ENCODE data around the gene ELN.
"Not testable (repeated sequence)": the region's sequence is repeated elsewhere in the genome, so short reads cannot be mapped to it uniquely, and the experiment has no call there.

The ELN gene

DNA sequence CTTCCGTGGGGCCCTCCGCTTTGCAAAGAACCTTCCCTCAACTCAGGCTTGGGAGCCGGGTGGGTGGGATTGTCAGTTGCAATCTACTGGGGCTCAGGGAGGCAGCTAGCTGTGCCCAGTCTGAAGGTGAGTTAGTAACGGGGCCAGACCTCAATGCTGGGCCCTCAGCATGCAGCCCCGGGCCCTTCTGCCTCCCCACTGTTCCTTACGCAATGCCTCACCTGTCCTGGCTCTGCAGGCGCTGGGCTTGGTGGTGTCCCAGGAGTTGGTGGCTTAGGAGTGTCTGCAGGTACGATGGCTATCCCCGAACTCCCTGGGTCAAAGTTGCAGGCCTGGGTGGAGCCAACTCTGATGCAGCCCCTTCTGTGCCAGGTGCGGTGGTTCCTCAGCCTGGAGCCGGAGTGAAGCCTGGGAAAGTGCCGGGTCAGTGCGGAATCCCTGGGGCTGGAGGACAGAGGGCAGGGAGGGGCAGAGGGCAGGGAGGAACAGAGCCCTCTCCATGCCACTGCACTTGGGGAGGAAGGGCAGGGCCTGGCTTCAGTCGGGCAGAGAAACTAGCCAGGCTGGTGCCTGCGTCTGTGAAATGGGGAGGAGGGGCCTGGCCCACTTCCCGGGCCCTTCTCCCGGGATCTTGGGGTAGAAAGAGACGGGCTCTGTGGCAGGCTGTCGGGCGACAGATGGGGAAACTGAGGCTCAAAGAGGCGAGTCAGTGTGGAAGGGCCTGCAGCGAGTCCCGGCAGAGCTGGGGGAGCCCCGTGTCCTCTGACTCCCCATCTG, 15.0 kb downstream of the ELN start:
- no peak for DNase-seq (ENCODE audit: low spot score)

DNA sequence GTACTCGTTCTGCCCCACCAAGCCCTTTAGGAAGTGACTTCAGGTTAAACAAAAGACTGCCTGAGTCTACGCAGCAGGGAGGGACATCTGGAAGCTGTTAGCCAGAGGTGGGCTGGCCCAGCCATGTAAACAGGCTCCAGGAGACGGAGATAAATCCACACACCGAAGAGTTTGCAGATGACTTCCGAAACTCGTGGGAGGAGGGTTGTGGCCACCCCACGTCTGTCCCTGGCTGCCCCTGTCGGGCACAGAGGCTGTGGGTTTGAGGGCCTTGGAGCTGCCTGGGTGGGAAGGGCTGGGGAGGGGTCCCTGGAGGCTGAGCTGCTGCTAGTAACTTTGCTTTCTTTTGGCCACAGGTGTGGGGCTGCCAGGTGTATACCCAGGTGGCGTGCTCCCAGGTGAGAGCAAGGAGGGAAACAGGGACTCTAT, 15.6 kb downstream of the ELN start:
- no peak for DNase-seq (ENCODE audit: low spot score)

DNA sequence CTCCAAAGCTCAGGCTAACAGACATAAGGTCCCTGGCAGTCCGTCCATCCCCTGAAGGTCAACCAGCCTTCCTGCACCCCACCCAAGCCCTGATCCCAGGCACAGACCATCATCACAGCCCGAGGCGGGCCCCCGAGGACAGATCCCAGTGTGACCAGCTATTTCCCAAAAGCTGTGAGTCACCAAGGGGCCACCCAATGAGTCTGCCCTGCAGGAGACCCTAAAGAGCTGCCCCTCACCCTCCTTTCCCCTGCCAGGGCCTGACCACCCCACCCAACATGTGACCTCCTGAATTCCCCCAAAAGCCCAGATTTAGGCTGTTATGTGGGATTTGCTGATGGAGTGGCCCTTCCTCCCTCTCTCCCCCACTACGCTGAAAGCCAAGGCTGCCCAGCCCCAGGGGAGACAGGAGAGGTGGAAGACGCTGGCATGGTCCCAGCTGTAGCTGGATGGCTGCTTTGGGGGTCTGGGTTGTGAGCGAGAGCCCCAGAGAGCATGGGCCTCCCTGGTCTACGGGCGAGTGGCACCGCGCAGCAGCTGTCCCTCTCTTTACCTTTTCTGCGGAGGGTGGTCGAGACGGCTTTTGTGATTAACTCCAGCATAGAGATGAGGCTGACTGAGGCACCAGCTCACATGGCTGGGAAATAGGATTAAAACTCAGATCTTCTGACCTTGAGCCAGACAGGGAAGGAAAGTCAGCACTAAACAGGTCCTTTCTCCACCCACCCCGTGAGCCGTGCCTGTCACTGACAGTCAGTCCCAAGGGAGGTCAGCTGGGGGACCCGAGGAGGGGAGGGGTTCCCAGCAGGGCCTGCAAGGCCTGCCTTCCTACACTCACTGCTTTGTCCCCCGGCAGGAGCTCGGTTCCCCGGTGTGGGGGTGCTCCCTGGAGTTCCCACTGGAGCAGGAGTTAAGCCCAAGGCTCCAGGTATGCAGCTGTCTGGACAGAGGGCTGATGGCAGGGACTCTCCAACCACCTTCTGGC, 16.7 kb downstream of the ELN start:
- no peak for DNase-seq (ENCODE audit: low spot score)

DNA sequence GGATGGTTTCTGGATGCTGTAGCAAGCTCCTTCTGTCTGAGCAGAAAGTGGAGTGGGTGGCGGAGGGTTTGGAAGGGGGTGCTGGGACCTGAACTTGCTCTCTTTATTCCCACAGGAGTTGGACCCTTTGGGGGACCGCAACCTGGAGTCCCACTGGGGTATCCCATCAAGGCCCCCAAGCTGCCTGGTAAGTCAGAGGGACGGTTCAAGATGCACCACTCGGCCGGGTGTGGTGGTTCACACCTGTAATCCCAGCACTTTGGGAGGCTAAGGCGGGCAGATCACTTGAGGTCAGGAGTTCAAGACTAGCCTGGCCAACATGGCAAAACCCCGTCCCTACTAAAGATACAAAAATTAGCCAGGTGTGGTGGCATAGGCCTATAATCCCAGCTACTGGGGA, 18.6 kb downstream of the ELN start:
- DNase-seq (ENCODE audit: low spot score): not testable (repeated sequence)

DNA sequence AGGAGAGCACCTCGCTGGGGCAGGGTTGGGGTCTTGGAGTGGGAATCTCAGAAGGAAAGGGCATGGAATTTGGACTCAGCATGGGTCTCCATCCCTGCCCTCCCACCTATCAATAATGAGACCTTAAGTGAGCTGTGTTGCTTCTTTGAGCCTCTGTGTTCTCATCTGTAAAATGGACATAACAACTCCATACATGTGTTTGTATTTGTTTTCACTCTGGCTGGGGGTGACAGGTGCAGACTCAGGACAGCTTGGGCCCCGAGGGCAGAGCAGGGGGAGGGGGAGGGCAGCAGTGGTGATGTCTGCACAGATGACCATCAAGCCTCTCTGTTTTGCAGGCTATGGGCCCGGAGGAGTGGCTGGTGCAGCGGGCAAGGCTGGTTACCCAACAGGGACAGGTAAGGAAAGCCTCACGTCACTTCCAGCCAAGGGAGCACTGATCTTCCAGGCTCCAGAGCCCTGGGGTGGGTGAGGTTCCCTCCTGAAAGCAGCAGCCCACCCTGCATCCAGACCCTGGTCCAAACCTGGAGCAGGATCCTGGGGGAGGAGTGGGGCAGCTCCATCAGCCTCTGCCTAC, 19.9 kb downstream of the ELN start:
- no peak for DNase-seq (ENCODE audit: low spot score)

DNA sequence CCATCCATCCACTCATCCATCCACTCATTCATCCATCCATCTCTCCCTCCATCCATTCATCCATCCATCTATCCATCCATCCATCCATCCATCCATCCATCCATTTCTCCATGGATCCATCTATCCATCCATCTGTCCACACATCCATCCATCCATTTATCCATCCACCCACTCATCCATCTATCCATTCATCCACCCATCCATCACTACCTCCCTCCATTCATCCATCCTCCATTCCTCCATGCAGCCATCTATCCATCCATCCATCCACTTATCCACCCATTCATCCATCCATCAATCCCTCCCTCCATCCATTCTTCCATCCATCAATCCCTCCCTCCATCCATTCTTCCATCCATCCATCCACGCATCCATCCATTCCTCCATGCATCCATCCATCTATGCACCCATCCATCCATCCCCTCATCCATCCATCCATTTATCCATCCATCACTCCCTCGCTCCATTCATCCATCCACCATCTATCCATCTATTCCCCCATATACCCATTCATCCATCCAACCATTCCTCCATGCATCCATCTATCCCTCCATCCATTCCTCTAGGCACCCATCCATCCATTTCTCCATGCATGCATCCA, 21.1 kb downstream of the ELN start:
- DNase-seq (ENCODE audit: low spot score): no peak

DNA sequence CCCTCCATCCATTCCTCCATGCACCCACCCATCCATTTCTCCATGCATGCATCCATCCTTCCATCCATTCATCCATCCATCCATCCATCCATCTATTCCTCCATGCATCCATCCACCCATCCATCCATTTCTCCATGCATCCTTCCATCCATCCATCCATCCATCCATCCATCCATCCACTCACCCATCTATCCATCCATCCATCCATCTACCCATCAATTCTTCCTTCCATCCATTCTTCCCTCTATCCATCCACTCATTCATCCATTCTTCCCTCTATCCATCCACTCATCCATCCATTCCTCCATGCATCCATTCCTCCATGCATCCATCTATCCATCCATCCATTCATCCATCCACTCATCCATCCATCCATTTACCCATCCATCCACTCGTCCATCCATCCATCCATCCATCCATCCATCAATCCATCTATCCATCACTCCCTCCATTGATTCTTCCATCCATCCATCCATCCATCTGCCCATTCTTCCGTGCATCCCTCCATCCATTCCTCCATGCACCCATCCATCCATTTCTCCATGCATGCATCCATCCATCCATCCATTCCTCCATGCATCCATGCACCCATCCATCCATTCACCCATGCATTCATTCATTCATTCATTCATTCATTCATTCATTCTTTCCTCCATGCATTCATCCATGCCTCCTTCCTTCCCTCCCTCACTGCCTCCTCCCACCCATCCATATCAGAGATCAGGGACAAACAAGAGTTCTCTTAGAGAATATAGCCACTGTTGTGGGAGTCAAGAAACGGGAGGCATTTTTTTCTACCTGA, 22.2 kb downstream of the ELN start:
- DNase-seq (ENCODE audit: low spot score): no peak

DNA sequence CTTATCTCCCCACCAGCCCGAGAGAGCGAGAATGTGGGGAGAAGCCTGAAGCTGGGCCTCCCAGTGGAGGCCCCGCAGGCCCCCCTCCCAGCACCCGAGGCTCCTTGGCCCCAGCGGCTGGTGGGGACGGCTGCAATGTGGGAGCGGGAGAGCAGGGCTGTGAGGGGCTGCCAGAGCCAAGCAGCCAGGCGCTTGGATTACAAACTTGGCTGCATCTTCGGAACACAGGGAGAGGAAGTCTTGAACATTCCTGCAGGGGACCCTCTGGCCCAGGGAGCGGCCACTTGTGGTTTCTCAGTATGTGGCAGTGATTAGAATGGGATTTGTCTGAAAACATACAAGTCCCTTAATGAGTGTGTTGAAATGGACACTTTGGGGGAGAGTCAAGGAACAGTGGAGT, 23.2 kb downstream of the ELN start:
- no peak for DNase-seq (ENCODE audit: low spot score)

DNA sequence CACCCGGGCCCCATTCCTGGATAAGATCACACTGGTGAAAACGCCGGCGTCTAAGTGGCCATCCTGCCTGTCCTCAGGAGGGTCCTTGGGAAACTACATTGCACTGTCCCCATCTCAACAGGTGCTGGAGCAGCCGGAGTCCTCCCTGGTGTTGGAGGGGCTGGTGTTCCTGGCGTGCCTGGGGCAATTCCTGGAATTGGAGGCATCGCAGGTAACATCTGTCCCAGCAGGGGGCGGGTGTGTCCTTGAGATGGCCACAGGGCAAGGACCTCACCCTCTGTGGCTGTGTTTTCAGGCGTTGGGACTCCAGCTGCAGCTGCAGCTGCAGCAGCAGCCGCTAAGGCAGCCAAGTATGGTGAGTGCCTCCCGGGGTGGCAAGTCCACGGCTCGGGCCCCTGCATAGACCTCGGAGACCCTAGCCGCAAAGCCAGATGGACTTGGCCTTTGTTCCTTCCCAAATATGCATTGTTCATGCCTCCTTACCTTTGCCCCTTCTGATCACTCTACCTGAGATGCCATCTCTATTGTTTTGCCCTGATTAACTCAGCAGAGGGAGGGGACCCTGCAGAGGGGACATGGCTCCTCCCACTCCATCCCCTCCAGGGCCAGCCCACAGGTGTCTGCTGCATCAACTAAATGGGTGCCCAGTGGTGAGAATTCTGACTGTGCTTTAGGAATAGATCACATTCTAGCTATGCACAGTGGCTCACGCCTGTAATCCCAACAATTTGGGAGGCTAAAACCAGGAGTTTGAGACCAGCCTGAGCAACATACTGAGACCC, 23.8 kb downstream of the ELN start:
- no peak for DNase-seq (ENCODE audit: low spot score)

DNA sequence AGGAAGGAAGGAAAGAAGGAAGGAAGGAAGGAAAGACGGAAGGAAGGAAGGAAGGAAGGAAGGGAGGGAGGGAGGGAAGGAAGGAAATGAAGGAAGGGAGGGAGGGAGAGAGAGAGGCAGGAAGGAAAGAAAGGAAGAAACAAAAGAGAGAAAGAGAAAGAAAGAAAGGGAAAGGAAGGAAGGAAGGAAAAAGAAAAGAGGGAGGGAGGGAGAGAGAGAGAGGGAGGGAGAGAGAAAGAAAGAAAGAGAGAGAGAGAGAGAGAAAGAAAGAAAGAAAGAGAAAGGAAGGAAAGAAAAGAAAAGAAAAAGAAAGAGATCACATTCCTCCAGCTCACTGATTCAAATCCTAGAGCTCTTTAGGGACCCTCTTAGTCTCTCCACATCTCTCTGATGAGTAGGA, 24.7 kb downstream of the ELN start:
- no peak for DNase-seq (ENCODE audit: low spot score)

DNA sequence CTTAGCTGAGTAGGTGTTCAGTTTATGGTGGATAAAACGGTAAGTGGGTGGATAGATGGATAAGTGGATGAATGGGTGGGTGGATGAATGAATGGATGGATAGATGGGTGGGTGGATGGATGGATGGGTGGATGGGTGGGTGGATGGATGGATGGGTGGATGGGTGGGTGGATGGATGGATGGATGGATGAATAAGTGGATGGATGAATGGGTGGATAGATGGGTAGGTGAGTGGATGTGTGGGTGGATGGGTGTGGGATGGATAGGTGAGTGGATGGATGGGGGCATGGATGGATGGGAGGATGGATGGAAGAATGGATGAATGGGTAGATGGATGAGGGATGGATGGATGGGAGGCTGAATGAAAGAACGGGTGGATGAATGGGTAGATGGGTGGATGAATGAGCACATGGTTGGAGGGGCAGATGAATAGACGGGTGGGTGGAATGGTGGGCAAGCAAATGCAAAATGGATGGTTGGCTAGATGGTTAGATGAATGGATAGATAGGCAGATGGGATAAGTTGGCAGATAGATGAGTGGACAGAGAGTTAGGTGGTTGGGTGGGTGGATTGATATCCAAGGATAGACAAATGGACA, 25.7 kb downstream of the ELN start:
- no peak for DNase-seq (ENCODE audit: low spot score)

DNA sequence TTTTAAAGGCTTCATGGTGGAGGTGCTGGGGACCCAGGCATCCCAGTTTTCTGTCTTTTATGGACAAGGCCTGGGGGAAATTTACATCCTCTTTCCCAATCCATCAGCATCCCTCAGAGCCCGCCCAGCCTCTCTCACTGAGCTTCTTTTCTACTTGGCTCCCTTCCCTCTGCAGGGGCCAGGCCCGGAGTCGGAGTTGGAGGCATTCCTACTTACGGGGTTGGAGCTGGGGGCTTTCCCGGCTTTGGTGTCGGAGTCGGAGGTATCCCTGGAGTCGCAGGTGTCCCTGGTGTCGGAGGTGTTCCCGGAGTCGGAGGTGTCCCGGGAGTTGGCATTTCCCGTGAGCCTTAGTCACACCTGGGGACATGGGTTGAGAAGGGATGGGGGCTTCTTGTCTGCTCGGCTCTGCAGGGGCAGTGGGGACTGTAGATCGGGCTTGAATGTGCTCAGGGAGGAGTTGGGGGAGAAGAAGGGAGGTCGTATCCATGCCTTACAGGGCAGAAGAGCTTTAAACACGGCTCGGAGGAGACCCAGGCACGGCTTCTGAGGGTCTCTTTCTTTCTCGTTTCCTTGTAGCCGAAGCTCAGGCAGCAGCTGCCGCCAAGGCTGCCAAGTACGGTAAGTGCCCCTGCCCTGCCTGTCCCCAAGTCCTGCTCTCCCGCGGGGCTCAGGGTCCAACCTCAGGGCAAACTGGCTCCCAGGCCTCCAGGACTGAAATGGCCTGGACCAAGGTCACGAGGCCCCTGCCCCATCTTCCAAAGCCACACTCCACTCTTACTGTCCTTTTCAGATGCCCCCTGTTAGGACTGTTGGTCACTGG, 28.3 kb downstream of the ELN start:
- DNase-seq (ENCODE audit: low spot score): no peak

DNA sequence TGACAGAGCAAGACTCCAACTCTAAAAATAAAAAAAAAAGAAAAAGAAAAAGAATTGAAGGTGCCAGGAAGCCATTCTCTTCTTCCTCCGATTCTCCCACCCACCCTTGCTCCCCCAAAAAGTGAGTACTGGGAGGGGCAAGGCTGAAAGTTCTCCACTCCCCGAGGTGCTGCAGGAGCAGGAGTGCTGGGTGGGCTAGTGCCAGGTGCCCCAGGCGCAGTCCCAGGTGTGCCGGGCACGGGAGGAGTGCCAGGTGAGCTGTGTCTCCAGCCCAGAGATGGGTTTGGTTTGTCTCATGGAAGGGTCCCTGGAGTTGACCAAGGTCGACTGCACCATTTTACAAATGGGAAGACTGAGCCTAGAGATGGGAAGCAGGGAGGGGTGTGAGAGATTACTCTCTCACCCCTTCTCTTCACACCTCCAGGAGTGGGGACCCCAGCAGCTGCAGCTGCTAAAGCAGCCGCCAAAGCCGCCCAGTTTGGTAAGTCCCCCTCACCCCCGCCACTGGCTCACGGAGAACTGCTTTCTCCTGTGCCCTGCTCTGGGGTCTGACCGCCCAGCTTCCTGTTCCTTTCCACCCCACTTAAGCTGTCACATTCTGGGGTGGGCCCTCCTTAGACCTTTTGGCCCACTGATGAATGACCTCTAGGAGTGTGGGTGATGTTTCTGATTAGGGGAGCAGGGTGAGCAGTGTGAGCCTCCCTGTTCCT, 29.4 kb downstream of the ELN start:
- no peak for DNase-seq (ENCODE audit: low spot score)

DNA sequence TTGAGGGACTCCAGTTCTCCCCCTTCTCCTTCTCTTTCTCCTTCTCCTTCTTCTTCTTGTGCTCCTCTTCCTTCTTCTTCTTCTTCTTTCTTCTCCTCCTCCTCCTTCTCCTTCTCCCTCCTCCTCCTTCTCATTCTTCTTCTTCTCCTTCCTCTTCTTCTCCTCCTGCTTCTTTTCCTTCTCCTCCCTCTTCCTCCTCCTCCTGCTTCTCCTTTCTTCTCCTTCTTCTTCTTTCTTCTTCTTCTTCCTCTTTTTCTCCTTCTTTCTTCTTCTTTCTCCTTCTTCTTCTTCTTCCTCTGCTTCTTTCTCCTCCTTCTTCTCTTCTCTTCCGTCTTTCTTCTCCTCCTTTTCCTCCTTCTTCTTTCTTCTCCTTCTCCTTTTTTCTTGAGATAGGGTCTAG, 30.0 kb downstream of the ELN start:
- DNase-seq (ENCODE audit: low spot score): no peak

DNA sequence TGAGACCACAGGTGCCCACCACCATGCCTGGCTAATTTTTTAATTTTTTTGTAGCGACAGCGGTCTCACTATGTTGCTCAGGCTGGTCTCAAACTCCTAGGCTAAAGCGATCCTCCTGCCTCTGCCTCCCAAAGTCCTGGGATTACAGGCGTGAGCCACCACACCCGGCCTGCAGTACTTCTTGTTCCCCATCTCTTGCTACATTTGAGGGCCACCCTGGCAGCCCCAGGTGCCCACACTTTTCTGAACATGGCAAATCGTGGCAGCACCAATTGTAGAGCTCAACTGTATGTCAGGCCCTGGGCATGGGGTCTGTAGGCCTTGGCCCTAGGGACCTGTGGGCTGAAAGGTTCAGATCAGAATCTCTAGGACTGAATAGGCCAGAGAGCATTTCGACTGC, 30.5 kb downstream of the ELN start:
- no peak for DNase-seq (ENCODE audit: low spot score)

DNA sequence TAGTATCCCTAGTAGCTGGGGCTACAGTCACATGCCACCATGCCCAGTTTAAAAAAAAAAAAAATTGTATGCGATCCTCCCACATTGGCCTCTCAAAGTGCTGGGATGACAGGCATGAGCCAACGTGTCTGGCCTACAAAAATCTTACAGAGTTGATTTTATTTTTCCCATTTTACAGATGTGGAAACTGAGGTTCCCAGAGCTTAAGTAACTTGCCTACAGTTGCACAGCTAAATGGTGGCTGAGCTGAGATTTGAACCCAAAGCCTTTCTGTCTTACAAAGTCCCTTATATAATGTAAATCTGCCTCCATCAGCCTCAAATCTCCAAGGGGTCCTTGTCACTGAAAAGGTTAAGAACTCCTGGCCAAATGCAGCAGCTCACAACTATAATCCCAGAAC, 31.1 kb downstream of the ELN start:
- no peak for DNase-seq (ENCODE audit: low spot score)

DNA sequence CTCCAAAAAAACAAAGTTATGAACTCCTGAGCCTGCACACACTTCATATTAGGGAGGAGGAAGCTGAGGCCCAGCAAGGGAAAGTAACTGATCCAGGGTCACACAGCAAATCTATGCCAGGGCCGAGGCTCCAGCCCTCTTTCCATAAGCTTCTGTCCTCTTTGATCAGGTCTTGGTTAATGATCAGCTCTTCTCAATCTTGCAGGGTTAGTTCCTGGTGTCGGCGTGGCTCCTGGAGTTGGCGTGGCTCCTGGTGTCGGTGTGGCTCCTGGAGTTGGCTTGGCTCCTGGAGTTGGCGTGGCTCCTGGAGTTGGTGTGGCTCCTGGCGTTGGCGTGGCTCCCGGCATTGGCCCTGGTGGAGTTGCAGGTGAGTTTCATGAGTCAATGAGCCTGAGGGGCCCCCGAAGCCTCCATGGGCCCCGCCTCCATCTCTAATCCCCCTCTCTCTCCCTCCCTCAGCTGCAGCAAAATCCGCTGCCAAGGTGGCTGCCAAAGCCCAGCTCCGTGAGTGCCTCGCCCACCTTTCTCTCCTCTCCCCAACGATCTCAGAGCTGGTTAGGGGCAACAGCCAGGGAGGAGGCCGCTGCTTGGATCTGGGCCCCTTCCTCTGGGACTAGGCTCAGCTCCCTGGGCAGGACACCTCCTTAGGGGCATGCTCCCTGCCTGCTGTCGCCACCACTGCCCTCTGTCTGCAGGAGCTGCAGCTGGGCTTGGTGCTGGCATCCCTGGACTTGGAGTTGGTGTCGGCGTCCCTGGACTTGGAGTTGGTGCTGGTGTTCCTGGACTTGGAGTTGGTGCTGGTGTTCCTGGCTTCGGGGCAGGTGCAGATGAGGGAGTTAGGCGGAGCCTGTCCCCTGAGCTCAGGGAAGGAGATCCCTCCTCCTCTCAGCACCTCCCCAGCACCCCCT, 32.0 kb downstream of the ELN start:
- DNase-seq (ENCODE audit: low spot score): no peak
